ENCODE data around the gene ST8SIA1.
"Not testable (repeated sequence)": the region's sequence is repeated elsewhere in the genome, so short reads cannot be mapped to it uniquely, and the experiment has no call there.

ST8SIA1 gene

DNA sequence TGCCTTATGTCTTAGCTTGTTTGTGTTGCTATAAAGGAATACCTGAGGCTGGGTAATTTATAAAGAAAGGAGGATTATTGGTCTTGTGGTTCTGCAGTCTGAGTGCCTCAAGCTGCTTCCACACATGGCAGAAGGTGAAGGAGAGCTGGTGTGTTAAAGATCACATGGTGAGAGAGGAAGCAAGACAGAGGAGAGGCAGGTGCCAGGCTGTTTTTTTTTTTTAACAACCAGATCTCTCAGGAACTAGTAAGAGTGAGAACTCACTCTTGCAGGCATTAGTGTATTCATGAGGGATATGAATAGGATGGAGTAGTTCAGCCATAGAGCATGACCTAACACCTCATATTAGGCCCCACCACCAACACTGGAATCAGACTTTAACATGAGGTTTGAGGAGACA, 165.1 kb downstream of the ST8SIA1 start:
- DNase-seq (ENCODE audit: low read depth) = no peak

- no peak for DNase-seq (ENCODE audit: low read depth)
Observed at GRCh38 chr12:22164139-22164538, 170.4 kb downstream of the ST8SIA1 start.

- DNase-seq (ENCODE audit: low read depth) = no peak
Observed at GRCh38 chr12:22163594-22163993, 170.9 kb downstream of the ST8SIA1 start.

GRCh38 chr12:22160396-22161003, 174.0 kb downstream of the ST8SIA1 start:
- DNase-seq (ENCODE audit: low read depth) = no peak

GRCh38 chr12:22149286-22149685, 185.2 kb downstream of the ST8SIA1 start:
- not testable (repeated sequence) for DNase-seq (ENCODE audit: low read depth)

GRCh38 chr12:22146686-22147085, 187.8 kb downstream of the ST8SIA1 start:
- DNase-seq (ENCODE audit: low read depth) = not testable (repeated sequence)
